Ramos (cell line): ENCODE measurements around the gene OS9.

Experiments
- in situ Hi-C: fragments of 300-500 bp; cut with MboI; formaldehyde crosslinking; loops from one replicate; pipeline ENCODE4 v1.14.3; 2022; ENCODE audit warnings: low sequenced_read_pairs; ENCODE audit not compliant: unreplicated experiment

The OS9 gene

DNA sequence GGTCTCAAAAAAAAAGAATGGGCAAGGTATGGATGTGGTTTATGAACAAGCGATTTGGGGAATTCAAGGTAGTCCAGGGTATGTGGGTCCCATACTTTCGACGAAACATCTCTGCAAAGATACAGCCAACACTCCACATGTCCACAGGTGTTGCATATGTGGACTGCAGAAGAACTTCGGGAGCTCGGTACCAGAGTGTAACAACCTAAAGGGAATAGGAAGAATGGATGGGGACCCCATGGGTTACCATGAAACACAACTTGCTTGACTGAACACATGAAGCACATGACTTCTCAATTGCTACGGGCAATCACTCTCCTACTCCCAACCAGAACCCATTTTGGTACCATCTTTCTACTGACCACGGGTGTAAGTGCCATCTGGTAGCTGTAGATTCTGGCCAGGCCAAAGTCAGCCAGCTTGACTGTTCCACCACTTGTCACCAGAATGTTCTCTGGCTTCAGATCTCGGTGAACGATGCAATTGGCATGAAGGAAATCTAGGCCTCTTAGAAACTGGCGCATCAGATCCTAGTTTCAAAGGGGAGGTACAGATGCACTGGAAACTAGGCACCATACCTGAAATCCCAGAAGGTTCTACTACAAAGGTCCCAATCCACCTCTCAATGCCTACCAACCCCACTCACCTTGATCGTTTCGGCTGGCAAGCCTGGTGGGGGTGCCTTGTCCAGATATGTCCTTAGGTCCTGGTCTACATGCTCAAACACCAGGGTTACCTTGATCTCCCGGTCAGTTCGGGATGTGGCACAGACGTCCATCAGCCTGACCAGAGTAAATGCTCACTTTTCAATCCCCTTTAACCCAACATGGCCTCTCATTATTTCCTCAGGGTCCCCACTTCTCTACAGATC lies 56.9 kb downstream of the OS9 start:
- in situ Hi-C loops = loop anchor here (25.0 kb wide), 1 partner anchor 513 kb away; the partner anchor contains the start of gene SHMT2

DNA sequence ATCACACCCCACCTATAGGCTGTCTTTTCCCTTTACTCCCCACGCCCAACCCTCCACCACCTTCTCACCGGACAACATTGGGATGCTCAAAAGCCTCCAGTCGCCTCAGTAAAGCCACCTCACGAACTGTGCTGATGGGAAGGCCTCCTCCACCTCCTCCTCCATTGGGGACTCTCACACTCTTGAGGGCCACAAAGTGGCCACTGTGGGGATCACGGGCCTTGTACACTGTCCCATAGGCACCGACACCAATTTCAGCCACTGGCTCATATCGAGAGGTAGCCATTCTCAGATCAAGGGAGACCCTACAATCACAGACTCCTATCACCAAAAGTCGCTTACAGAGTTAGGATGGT lies 57.5 kb downstream of the OS9 start:
- in situ Hi-C loops = loop anchor here (25.0 kb wide), 1 partner anchor 514 kb away; the partner anchor contains the start of gene SHMT2

DNA sequence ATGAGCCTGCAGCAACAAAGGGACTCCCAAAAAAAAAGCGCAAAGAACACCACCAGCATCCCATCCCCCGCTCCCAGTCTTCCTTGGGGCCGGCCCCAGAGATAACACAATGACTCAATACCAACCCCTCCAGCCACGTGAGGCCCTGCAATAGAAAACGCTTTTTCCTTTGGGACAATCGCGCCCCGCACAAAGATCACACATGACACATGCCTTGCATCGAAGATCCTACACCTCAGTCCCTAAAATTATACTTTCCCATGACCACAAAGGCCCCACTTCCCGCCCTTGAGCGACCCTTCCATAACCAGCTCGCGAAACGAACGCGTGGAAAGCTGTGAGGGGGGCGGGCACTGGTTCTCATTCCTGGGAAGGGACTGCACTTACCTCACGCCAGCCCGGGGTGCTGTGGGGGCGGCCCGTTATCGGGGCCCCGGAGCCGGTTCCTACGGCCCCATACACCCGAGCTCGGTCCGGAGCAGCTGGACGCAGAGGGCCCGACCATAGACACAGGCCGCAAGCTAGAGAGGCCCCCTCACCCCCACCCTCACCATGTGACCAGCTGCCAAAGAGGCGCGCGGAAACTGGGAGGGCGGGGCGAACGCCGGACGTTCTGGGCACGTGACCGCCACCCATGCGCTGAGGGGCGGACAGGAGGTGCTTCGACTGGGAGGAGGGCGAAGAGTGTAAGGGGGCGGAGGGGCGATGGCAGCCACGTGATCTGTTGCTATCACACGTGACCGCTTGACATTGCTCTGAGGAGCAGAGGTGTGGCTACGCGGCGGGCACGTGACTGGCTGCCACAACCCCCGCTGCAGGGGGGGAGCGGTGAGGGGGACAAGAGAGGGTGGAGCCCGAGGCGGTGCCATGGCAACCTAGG lies 58.1 kb downstream of the OS9 start, which contains the start of gene CDK4:
TSS of gene CDK4 (minus strand) at position 523 of the 880 bp plus-strand sequence. CDS start 593 bp downstream, outside the sequence.
- in situ Hi-C loops = loop anchor here (25.0 kb wide), 1 partner anchor 515 kb away; the partner anchor contains the start of gene SHMT2

DNA sequence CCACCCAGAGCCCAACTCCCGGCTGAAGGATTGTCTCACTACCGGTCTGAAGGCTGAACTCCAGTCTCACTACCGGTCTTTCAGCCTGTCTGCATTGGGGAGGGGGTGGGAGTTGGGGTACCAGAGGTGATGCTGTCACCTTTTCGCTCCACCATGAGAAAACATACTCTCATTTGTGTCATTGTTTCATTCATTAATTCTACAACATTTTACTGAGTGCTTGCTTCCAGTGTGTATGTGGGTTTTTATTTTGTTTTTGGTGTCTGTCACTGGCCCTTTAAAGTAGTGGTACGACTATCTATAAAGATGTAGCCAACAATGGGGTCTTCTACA lies 58.7 kb downstream of the OS9 start:
- in situ Hi-C loops = loop anchor here (25.0 kb wide), 1 partner anchor 515 kb away; the partner anchor contains the start of gene SHMT2

DNA sequence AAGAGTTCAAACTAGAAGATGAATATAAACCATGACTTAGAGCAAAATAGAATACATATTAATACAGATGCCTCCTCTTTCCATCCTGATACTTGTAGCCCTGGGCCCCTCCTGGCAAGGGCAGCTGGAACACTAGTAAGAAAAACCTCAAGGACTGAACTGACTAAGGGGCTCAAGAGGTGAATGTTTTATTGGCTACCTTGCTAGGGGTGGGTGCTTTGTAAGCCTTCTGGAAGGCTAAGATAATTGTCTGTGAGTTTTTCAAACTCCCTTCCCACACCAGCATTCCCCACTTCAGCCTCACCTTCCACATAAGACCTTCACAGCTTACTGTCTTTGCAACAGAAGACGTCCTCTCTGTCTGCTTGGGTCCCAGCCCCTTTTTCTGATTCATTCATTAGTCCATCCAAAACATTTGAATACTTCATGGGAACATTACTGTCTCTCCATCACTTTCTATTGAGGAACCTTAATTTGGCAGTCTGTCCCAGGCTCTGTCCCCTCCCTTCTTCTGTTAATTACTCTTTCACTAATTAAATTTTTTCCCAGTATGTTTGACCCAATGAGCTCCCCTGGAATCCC lies 59.9 kb downstream of the OS9 start:
- in situ Hi-C loops = loop anchor here (25.0 kb wide), 1 partner anchor 517 kb away; the partner anchor contains the start of gene SHMT2

DNA sequence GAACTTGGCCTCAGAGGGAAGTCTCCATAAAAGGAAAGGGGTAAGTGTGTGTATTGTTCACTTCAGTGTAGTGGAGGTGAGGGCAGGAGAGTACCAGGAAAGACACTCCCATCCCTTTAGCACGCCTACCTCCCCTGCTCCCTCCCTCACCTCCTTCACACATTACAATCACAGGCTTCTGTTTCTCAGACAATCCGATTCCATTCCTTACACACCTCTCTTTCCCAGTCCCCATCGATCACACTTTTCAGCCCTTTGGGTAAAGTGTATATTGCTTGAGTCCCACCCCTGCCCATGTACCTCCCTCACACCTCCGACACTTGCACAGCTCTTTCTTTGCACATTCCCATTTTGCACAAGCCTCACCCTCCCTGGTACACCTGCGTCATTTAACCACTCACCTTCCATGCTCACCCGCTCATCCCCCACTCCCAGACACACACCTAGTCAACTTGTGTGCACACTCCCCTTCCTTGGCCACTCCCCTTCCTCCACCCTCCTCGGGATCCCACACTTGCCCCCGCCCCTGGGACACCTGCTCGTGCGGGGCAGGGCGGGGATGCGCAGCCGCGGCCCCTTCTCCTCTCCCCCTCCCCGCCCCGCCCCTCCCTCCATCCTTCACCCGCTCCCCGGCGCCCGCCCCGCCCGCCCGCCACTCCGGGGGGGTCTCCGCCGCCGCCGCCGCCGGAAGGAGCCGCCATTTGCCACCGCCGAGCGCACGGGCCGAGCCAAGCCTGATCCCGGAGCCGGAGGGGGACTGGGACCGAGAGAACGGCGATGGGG lies 60.7 kb downstream of the OS9 start, which contains the start of gene MARCHF9:
TSS of gene MARCHF9 (plus strand) at position 693 of the 783 bp plus-strand sequence. CDS start 426 bp downstream, outside the sequence.
- in situ Hi-C loops = loop anchor here (25.0 kb wide), 1 partner anchor 517 kb away; the partner anchor contains the start of gene SHMT2

DNA sequence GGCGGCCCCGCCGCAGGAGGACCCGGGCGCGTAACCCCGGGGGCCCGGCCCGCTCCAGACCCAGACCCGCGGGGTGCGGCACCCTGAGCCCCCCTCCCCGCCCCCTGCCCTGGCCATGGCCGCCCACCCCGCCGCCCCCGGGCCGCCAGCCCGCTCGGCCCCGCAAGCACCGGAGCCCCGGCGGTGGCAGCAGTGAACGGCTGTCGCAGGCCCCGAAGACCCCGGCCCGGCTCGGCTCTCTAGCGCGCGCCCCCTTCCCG lies 61.2 kb downstream of the OS9 start:
- in situ Hi-C loops = loop anchor here (25.0 kb wide), 1 partner anchor 518 kb away; the partner anchor contains the start of gene SHMT2

DNA sequence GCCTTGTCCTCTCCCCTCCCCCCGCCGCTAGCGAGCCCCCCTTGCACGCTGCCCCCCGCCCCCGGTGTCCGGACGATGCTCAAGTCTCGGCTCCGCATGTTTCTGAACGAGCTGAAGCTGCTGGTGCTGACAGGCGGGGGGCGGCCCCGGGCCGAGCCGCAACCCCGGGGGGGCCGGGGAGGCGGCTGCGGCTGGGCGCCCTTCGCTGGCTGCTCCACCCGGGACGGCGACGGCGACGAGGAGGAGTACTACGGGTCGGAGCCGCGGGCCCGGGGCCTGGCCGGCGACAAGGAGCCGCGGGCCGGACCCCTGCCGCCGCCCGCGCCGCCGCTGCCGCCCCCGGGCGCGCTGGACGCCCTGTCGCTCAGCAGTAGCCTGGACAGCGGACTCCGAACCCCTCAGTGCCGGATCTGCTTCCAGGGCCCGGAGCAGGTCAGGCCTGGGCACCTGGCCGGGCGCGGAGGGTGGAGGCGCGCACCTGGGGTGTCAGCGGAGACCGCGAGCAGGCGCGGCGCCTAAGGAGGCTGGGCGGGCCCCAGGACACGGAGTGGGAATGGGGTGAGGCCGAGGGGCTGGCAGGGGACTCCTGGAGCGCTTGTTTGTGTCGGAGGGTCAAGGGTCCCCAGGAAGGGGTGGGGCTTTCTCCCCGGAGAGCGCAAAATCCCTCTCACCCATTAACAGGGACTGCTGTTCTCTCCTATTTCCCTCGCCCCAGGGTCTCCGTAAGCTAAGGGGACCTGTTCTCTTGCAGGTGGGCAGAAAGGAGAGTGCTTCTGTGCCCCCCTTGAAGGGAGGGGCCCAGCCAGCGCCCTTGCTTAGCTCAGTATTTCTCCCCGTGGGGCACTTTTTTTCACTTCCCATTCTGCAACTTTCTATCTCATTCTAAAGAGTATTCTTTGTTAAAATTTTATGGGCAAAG lies 61.8 kb downstream of the OS9 start:
- in situ Hi-C loops = loop anchor here (25.0 kb wide), 1 partner anchor 518 kb away; the partner anchor contains the start of gene SHMT2

DNA sequence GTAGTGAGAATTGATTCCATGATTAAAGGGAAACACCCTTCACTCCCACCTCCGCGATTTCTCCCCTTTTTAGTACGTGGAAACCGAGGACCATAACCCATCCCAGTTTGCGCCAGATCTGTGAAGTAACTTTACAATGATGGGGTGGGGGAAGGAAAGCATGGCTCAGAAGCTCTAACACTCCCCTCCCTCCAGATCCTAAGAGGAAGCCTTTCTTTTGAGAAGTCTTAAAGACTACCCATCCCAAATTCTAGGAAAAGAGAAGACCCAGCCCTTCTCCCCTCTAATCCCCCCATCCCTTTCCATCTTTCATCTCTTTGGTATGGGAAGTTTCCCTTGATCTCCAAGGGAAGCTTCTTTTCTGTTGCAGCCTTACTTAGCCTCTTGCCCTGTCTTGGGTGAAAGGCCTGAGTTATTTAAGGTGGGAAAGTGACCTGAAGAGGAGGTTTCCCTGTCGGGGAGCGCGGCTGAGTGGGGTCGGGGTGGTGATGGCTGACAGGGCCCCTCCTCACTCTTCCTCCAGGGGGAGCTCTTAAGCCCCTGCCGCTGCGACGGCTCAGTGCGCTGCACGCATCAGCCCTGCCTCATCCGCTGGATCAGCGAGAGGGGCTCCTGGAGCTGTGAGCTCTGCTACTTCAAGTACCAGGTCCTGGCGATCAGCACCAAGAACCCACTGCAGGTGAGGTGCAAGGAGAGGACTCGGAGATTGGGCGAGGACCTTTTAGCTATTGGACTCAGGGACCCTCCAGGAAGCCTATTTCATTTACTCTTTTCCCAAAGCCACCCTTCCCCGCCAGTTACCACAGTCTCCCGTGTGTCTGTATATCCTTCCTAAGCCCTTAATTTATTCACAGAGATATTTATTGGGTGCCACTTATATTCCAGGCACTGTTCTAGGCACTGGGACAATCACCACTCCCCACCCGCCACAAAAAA lies 62.7 kb downstream of the OS9 start:
- in situ Hi-C loops = loop anchor here (25.0 kb wide), 1 partner anchor 519 kb away; the partner anchor contains the start of gene SHMT2

DNA sequence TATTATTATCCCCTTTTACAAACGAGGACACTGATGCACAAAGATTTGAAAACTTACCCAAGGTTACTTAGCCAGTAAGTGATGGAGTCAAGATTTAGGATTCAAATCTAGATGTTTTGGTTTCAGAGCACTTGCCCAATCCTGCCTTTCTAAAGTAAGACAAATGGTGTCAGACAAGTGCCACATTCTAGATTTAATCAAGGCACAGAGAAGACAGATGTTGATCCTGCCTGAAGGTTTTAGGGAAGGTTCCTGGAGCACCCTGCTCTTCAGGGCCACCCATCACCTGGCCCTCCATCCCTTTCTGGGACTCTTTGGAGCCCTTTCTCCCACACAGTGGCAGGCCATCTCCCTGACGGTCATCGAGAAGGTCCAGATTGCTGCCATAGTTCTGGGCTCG lies 63.8 kb downstream of the OS9 start:
- in situ Hi-C loops = loop anchor here (25.0 kb wide), 1 partner anchor 520 kb away; the partner anchor contains the start of gene SHMT2

DNA sequence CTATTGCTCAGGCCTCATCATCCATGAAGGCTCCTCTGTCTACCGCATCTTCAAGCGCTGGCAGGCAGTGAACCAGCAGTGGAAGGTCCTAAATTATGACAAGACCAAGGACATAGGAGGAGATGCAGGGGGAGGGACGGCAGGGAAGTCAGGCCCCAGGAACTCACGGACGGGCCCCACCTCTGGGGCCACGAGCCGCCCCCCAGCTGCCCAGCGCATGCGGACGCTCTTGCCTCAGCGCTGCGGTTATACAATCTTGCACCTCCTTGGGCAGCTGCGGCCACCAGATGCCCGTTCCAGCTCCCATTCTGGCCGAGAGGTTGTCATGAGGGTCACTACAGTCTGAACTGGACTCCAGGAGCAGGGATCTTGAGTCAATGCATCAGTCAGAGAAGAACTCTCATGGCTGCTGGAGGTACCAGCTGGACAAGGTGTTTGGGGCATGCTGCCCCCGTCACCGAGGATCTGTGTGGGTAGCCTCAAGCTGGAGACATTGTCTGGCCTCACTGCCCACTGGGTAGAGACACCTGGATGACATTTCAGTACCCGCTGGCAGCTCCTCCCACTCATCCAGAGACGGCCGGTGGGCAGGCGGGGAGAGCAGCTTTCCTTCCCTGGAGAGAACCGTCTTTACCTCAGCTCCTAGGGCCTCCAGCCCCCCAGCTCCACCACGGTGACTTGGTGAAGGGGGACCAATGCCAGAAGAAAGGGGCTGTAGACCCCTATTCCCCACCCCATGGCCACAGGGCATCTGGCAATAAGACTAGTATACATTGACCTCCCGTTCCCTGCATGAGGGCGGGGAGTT lies 64.8 kb downstream of the OS9 start:
- in situ Hi-C loops = loop anchor here (25.0 kb wide), 1 partner anchor 521 kb away; the partner anchor contains the start of gene SHMT2

DNA sequence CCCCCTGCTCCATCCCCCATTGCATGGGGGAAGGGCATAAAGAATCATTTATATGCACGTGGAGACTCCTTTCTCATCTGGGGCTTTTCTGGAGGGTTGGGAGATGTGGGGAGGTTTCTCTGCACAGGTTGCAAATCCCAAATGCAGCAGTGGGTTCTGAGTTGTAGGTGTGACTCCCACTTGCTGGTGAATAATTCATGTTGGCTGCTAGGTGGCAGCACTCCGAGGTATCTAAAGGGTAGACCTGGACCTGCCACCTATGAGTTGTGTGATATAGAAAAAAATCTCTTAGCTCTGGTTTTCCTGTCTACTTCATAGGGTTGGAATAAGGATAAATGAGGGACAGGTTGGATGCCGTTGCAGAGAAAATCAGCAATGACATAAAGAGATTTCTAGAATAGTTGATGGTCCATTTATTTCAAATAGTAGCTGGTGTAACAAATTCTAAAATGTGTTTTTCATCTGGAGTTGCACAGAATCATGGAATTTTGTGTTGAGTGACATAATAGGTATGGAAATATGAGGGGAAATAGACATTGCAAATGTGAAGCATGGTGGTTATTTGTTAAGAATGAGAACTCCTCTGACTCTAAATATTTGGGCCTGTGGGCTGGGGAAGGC lies 65.5 kb downstream of the OS9 start:
- in situ Hi-C loops = loop anchor here (25.0 kb wide), 1 partner anchor 522 kb away; the partner anchor contains the start of gene SHMT2

DNA sequence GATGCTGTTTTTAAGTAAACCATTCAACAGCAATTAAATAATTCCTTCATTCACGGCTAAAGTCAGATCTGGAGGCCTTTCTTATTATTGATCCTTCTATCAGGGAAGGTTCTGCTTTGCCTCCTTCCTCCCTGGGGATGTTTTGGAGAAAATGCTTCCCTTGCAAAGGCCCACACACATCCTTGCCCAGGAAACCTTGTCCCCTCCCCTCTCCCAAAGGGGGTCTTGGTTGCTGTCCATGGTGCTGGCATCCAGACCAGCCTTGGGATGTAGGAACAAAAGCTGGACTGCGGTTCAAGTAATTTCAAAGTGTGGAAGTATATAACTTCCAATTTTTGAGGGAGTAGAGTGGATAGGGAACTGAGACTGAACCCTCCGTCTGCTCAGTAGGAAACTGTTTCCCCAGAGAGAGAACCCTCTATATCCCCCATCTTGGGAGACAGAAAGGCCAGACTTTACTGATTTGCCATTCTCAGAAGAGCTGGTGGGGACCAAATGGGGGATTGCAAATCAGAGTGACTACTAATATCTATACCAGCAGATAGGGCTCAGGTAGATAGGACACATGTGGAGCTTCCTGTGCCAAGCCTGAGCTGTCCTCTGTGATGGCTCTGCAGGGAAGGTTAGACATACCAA lies 66.5 kb downstream of the OS9 start:
- in situ Hi-C loops = loop anchor here (25.0 kb wide), 1 partner anchor 523 kb away; the partner anchor contains the start of gene SHMT2

DNA sequence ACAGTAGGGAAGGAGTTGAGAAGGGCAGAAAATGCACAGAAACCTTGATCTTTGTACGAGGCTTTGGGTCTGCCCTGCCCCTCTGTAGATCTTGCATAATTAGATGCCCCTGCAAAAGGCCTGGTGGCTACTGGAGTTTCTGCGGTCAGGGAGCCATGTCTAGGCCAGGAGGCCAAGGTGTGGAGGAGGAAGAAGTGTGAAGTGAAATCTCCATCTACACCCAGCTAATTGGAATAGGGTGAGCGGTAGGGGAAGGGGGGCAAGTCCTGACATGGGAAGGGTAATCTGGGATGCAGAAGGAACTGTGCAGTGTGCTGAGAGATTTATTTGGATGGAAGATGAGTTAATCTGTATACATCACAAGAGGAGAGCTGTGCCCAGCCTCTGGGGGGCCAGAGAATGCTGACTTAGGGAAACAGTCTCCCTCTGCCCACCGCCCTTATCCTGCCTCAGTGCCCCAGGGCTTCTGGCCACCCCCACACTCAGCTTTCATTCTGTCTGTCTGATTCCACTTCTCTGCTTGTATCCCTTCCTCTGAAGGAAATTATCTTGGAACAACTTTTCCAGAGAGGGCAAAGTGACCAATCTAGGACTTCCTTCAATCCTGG lies 67.6 kb downstream of the OS9 start:
- in situ Hi-C loops = loop anchor here (25.0 kb wide), 1 partner anchor 524 kb away; the partner anchor contains the start of gene SHMT2

DNA sequence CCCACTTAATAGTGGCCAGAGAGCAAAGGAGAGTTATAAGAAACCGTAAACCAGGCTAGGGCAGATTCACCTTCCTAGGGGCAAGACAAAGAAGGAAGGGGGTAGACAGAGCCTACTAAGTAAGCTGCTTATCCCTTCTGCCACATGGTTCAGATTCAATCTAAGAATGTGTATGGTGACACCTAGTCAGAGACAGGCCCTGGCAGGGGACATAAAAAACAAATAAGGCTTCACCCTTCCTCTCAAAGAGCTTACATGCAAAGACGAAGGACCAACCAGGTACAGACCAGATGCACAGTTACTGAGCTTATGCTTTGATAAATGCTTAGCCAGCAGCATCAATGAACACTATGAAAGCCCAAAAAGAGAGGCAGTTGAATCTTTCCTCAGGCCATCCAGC lies 68.5 kb downstream of the OS9 start:
- in situ Hi-C loops = loop anchor here (25.0 kb wide), 1 partner anchor 525 kb away; the partner anchor contains the start of gene SHMT2
